ENCODE measurements around the gene RIT2. TPM values are rescaled to one million over a fixed set of nuclear protein-coding genes. Genes with fewer than 3 reads are reported as not detected.
A peak's percentile ranks its signal among the peaks of the same experiment; 100 is the strongest.

The RIT2 gene
- total and polyA plus RNA-seq, 4 donors: not detected

- Histone ChIP-seq H3K36me3 (ENCODE audit: control insufficient read depth in 4 of 4, insufficient read depth in 4 of 4, low read length in 4 of 4) (no peaks in the 10 kb centered on the region), H3K9ac (ENCODE audit: insufficient read depth in 1 of 2, low read length in 2 of 2) (no peak overlapping the region), H3K4me1 (ENCODE audit: control insufficient read depth in 5 of 5, insufficient read depth in 5 of 5, low read length in 5 of 5) (peaks cover 0 to 12% (median 0%) of the 10 kb centered on the region in 5 donors), H3K9me3 (ENCODE audit: control insufficient read depth in 4 of 4, insufficient read depth in 3 of 4, low read length in 3 of 4) (no peaks in the 10 kb centered on the region), H3K4me3 (no peak overlapping the region), H3K27me3 (ENCODE audit: control insufficient read depth in 3 of 3, insufficient read depth in 3 of 3, low read length in 2 of 3) (no peaks in the 10 kb centered on the region), H3K27ac (ENCODE audit: low read depth in 1 of 2, low read length in 1 of 2) (no peak overlapping the region)
- DNase-seq (no peak), ATAC-seq (ENCODE audit: insufficient read depth, low FRiP score) (no peak)
- 85 to 86% methylated on average over 4 of the region's 4 CpGs for WGBS, 2 donors
- no peak for TF ChIP-seq CTCF (IDR thresholded peaks at IDR 0.05; ENCODE audit: control extremely low read depth, extremely low read depth)
Measured at GRCh38 chr18:42958353-42958752, 157.1 kb downstream of the RIT2 start.

- Histone ChIP-seq H3K9me3 (ENCODE audit: control insufficient read depth in 4 of 4, insufficient read depth in 3 of 4, low read length in 3 of 4) (no peaks in the 10 kb centered on the region), H3K4me1 (ENCODE audit: control insufficient read depth in 5 of 5, insufficient read depth in 5 of 5, low read length in 5 of 5) (peaks cover 0 to 4% (median 0%) of the 10 kb centered on the region in 5 donors), H3K4me3 (no peak overlapping the region), H3K27ac (ENCODE audit: low read depth in 1 of 2, low read length in 1 of 2) (no peak overlapping the region), H3K27me3 (ENCODE audit: control insufficient read depth in 3 of 3, insufficient read depth in 3 of 3, low read length in 2 of 3) (no peaks in the 10 kb centered on the region), H3K9ac (ENCODE audit: insufficient read depth in 1 of 2, low read length in 2 of 2) (no peak overlapping the region), H3K36me3 (ENCODE audit: control insufficient read depth in 4 of 4, insufficient read depth in 4 of 4, low read length in 4 of 4) (no peaks in the 10 kb centered on the region)
- 89 to 90% methylated on average over 3 of the region's 3 CpGs for WGBS, 2 donors
- no peak for TF ChIP-seq CTCF (IDR thresholded peaks at IDR 0.05; ENCODE audit: control extremely low read depth, extremely low read depth)
- DNase-seq: no peak
- ATAC-seq (ENCODE audit: insufficient read depth, low FRiP score): no peak
Measured at GRCh38 chr18:42956287-42956686, 159.2 kb downstream of the RIT2 start.

DNA sequence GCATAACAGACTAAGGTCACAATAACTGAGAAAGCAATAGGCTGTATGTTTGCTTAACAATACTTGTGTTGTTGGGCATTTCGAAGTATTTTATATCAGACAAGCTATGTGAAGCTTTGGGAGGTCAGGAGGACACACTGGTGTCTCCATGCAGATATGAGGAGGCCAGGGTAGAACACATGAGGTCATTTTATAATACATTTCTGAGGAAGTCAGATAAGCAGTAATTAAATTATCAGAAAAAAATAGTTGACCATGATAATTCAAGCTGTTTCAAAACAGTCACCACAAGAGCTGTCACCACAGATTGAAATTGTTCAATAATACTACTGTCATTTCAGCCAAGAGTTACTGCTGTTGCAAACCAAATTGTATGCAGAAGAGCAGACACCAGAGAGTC, 160.6 kb downstream of the RIT2 start:
- Histone ChIP-seq H3K36me3 (ENCODE audit: control insufficient read depth in 4 of 4, insufficient read depth in 4 of 4, low read length in 4 of 4) (no peaks in the 10 kb centered on the region), H3K9me3 (ENCODE audit: control insufficient read depth in 4 of 4, insufficient read depth in 3 of 4, low read length in 3 of 4) (no peaks in the 10 kb centered on the region), H3K9ac (ENCODE audit: insufficient read depth in 1 of 2, low read length in 2 of 2) (no peak overlapping the region), H3K27ac (ENCODE audit: low read depth in 1 of 2, low read length in 1 of 2) (no peak overlapping the region), H3K27me3 (ENCODE audit: control insufficient read depth in 3 of 3, insufficient read depth in 3 of 3, low read length in 2 of 3) (no peaks in the 10 kb centered on the region), H3K4me1 (ENCODE audit: control insufficient read depth in 5 of 5, insufficient read depth in 5 of 5, low read length in 5 of 5) (peaks cover 0 to 4% (median 0%) of the 10 kb centered on the region in 5 donors), H3K4me3 (no peak overlapping the region)
- ATAC-seq (ENCODE audit: insufficient read depth, low FRiP score) (no peak), DNase-seq (no peak)
- WGBS, 2 donors: 63 to 64% methylated on average over 1 of the region's 1 CpG
- no peak for TF ChIP-seq CTCF (IDR thresholded peaks at IDR 0.05; ENCODE audit: control extremely low read depth, extremely low read depth)

DNA sequence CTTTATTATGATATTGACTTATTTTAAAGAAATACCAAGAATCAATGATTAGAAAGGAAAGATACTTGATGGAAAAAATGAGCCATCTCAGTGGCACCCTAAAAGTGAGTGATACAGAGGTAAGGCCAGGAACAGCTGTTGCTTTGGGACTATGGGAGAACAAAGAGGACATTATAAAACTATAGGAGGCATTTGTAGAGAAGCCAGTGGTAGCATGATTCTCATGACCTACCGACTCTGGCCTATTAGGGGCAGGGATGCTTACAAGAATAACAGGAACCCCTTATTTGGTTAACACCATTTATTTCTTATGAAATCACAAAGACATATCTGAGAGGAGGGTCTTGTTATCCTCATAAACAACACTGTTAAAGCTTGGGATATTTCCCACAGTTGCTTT, 162.2 kb downstream of the RIT2 start:
- H3K27me3 ChIP-seq (ENCODE audit: control insufficient read depth in 3 of 3, insufficient read depth in 3 of 3, low read length in 2 of 3): no peaks in the 10 kb centered on the region
- DNase-seq: peak in 1 of 3 donors; percentile 26

More for the DNA sequence above, 162.2 kb downstream of the RIT2 start:
- TF ChIP-seq CTCF (IDR thresholded peaks at IDR 0.05; ENCODE audit: control extremely low read depth, extremely low read depth): no peak
- Histone ChIP-seq H3K27ac (ENCODE audit: low read depth in 1 of 2, low read length in 1 of 2) (no peak overlapping the region), H3K9me3 (ENCODE audit: control insufficient read depth in 4 of 4, insufficient read depth in 3 of 4, low read length in 3 of 4) (no peaks in the 10 kb centered on the region), H3K4me3 (no peak overlapping the region), H3K9ac (ENCODE audit: insufficient read depth in 1 of 2, low read length in 2 of 2) (no peak overlapping the region), H3K4me1 (ENCODE audit: control insufficient read depth in 5 of 5, insufficient read depth in 5 of 5, low read length in 5 of 5) (no peaks in the 10 kb centered on the region), H3K36me3 (ENCODE audit: control insufficient read depth in 4 of 4, insufficient read depth in 4 of 4, low read length in 4 of 4) (no peaks in the 10 kb centered on the region)
- 62 to 77% methylated on average over 1 of the region's 1 CpG for WGBS, 2 donors
- ATAC-seq (ENCODE audit: insufficient read depth, low FRiP score): no peak

All from lung (tissue), 12 donors.